Trophoblast cell (in vitro differentiated cells and primary cell): Measurements from ENCODE around the gene UBE2E2.

Source experiments
- DNase-seq, 2 donors: peaks; one replicate each; pipeline ENCODE4 v3.0.0-alpha.2; 2016
- H2AFZ ChIP-seq: 2 replicates; pipeline ENCODE4 v1.6.1; 2013; ENCODE audit warnings: low read length, moderate library complexity, mild to moderate bottlenecking; ENCODE audit not compliant: insufficient read depth, poor library complexity
- H2AK5ac ChIP-seq: 2 replicates; pipeline ENCODE4 v1.6.1; 2013; ENCODE audit warnings: mild to moderate bottlenecking, low read length
- H2BK120ac ChIP-seq: 2 replicates; pipeline ENCODE4 v1.6.1; 2013; ENCODE audit warnings: low read length, mild to moderate bottlenecking, moderate library complexity; ENCODE audit not compliant: insufficient read depth, poor library complexity
- H2BK12ac ChIP-seq: 2 replicates; pipeline ENCODE4 v1.6.1; 2013; ENCODE audit warnings: mild to moderate bottlenecking, low read length, moderate library complexity
- H2BK5ac ChIP-seq: 2 replicates; pipeline ENCODE4 v1.6.1; 2013; ENCODE audit warnings: low read length, low read depth, moderate library complexity, mild to moderate bottlenecking; ENCODE audit not compliant: poor library complexity
- H3K14ac ChIP-seq: 2 replicates; pipeline ENCODE4 v1.6.1; 2013; ENCODE audit warnings: mild to moderate bottlenecking, low read length
- H3K18ac ChIP-seq: 2 replicates; pipeline ENCODE4 v1.6.1; 2013; ENCODE audit warnings: mild to moderate bottlenecking, low read length
- H3K23ac ChIP-seq: 2 replicates; pipeline ENCODE4 v1.6.1; 2013; ENCODE audit warnings: low read length
- H3K27ac ChIP-seq: 2 replicates; pipeline ENCODE4 v1.5.1; 2013; ENCODE audit warnings: low read depth, mild to moderate bottlenecking, inconsistent platforms, low read length, moderate library complexity
- H3K27me3 ChIP-seq: 2 replicates; pipeline ENCODE4 v1.6.1; 2013; ENCODE audit warnings: inconsistent platforms, mild to moderate bottlenecking, low read length, moderate library complexity; ENCODE audit not compliant: insufficient read depth
- H3K36me3 ChIP-seq, 2 experiments: 1 replicate in 1 of 2; 2 replicates in 1 of 2; pipeline ENCODE4 v1.6.1; 2013; ENCODE audit warnings: low read length in 2 of 2, mild to moderate bottlenecking in 2 of 2, moderate library complexity in 1 of 2; ENCODE audit not compliant: insufficient read depth in 2 of 2, control insufficient read depth in 1 of 2
- H3K4ac ChIP-seq: 2 replicates; pipeline ENCODE4 v1.6.1; 2013; ENCODE audit warnings: low read depth, mild to moderate bottlenecking, low read length, moderate library complexity
- H3K4me1 ChIP-seq, 2 experiments: 1 replicate in 1 of 2; 2 replicates in 1 of 2; pipeline ENCODE4 v1.6.1; 2013; ENCODE audit warnings: low read length in 2 of 2, mild to moderate bottlenecking in 2 of 2, moderate library complexity in 1 of 2; ENCODE audit not compliant: insufficient read depth in 2 of 2, control insufficient read depth in 1 of 2
- H3K4me2 ChIP-seq: 2 replicates; pipeline ENCODE4 v1.6.1; 2013; ENCODE audit warnings: inconsistent platforms, mild to moderate bottlenecking, low read length, moderate library complexity
- H3K4me3 ChIP-seq: 2 replicates; pipeline ENCODE4 v1.5.1; 2013; ENCODE audit warnings: mild to moderate bottlenecking, low read depth, low read length, inconsistent platforms
- H3K79me1 ChIP-seq: one replicate; pipeline ENCODE4 v1.6.1; 2013; ENCODE audit warnings: low read length
- H3K79me2 ChIP-seq: 2 replicates; pipeline ENCODE4 v1.6.1; 2013; ENCODE audit warnings: low read length, mild to moderate bottlenecking; ENCODE audit not compliant: control insufficient read depth, insufficient read depth, poor library complexity
- H3K9ac ChIP-seq: 2 replicates; pipeline ENCODE4 v1.6.1; 2013; ENCODE audit warnings: mild to moderate bottlenecking, low read length
- H3K9me3 ChIP-seq: 2 replicates; pipeline ENCODE4 v1.6.1; 2013; ENCODE audit warnings: low read depth, mild to moderate bottlenecking, control low read depth, inconsistent platforms, low read length; ENCODE audit not compliant: insufficient read depth
- H4K12ac ChIP-seq: 2 replicates; pipeline ENCODE4 v1.6.1; 2013; ENCODE audit warnings: low read depth, mild to moderate bottlenecking, low read length, moderate library complexity
- H4K8ac ChIP-seq: 2 replicates; pipeline ENCODE4 v1.6.1; 2013; ENCODE audit warnings: low read depth, mild to moderate bottlenecking, low read length, moderate library complexity
- H4K91ac ChIP-seq: one replicate; pipeline ENCODE4 v1.6.1; 2013; ENCODE audit warnings: low read depth, mild to moderate bottlenecking, low read length, moderate library complexity
- WGBS: extraction: QIAGEN DNeasy Blood & Tissue Kit; methylation state at CpG from one replicate; pipeline ENCODE4 v1.1.7; 2013; ENCODE audit warnings: missing lambda C conversion rate; ENCODE audit not compliant: insufficient read length, insufficient coverage; ENCODE audit errors: extremely low coverage; 5-methylcytosine and 5-hydroxymethylcytosine counted together

The UBE2E2 gene

GRCh38 chr3:23301819-23302218, 98.7 kb downstream of the UBE2E2 start:
- Histone ChIP-seq H3K4me2 (no peak overlapping the region), H3K14ac (no peak overlapping the region), H3K23ac (no peak overlapping the region), H3K27ac (no peak overlapping the region), H4K12ac (no peak overlapping the region), H3K9ac (no peak overlapping the region), H4K8ac (no peak overlapping the region), H2AK5ac (no peak overlapping the region), H3K27me3 (no peaks in the 10 kb centered on the region), H3K18ac (no peak overlapping the region), H2BK12ac (no peak overlapping the region), H2AFZ (no peak overlapping the region), H2BK120ac (no peak overlapping the region), H3K4ac (no peak overlapping the region), H3K79me2 (no peaks in the 10 kb centered on the region), H3K4me1 (no peaks in the 10 kb centered on the region), H2BK5ac (no peak overlapping the region), H4K91ac (no peak overlapping the region), H3K79me1 (no peaks in the 10 kb centered on the region), H3K4me3 (no peak overlapping the region), H3K36me3 (no peaks in the 10 kb centered on the region), H3K9me3 (no peaks in the 10 kb centered on the region)
- no peak for DNase-seq
- no CpG with 5 or more reads among the region's 5 CpGs for WGBS

DNA sequence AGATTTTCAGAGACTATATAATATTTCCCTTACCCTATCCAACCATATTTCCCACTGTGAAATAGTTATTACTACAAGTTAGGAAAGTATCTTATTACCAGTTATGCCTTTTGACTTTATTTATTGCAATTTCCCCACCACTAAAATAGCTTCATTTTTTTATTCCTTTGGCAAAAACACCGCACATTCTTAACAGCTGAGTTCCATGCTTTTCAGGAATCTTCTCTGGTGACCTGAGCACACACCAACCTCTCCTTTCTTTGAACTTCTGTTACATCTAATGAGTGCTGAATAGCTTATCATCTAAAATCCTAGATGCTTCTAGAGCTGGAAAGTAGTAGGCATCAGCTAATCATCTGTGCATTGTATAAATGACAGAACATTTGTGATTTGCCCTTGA, 99.1 kb downstream of the UBE2E2 start:
- Histone ChIP-seq H3K18ac (no peak overlapping the region), H3K79me2 (no peaks in the 10 kb centered on the region), H2BK5ac (no peak overlapping the region), H4K8ac (no peak overlapping the region), H2AFZ (no peak overlapping the region), H3K4me1 (no peaks in the 10 kb centered on the region), H3K4ac (no peak overlapping the region), H3K4me3 (no peak overlapping the region), H3K14ac (no peak overlapping the region), H4K91ac (no peak overlapping the region), H3K79me1 (no peaks in the 10 kb centered on the region), H4K12ac (no peak overlapping the region), H3K23ac (no peak overlapping the region), H3K27me3 (no peaks in the 10 kb centered on the region), H2BK120ac (no peak overlapping the region), H3K9me3 (no peaks in the 10 kb centered on the region), H3K4me2 (no peak overlapping the region), H3K27ac (no peak overlapping the region), H2BK12ac (no peak overlapping the region), H3K9ac (no peak overlapping the region), H2AK5ac (no peak overlapping the region), H3K36me3 (no peaks in the 10 kb centered on the region)
- DNase-seq: peak in 1 of 2 donors; percentile 55
- WGBS: no CpG with 5 or more reads among the region's 1 CpG

DNA sequence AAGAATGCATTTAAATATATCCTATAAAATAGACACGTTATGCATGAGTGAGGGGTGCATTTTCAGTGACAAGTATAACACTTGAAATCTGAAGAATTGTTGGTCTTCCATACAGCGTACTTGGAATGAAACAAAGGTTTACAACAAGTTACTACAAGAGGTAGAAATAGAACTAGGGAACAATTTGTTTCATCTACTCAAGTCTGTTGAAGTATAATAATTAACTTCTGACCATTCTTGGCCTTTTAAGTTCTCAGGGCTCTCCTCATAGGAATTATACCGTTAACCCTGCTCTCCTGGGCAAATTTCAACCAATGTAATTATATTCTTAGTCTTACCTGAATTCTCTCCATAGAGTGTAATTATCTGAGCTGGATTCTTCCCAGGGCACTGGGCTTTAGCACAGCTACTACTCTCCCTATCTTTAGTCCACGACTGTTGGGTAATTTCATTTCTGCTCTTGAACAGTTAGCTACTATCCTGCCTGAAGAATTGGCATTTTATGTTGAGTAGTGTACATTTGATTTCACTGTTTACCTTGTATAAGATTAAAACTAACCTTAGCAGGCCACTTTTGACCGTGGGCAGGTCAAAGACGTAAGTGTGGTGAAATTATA, 100.6 kb downstream of the UBE2E2 start:
- DNase-seq: no peak
- H2BK5ac ChIP-seq: no peak overlapping the region
- H3K4ac ChIP-seq: no peak overlapping the region
- H4K91ac ChIP-seq: no peak overlapping the region
- no peak overlapping the region for H2BK120ac ChIP-seq
- no peak overlapping the region for H3K23ac ChIP-seq
- H2BK12ac ChIP-seq: no peak overlapping the region
- H3K4me3 ChIP-seq: no peak overlapping the region
- no peaks in the 10 kb centered on the region for H3K79me1 ChIP-seq
- H2AK5ac ChIP-seq: no peak overlapping the region
- H3K27me3 ChIP-seq: no peaks in the 10 kb centered on the region
- H3K79me2 ChIP-seq: no peaks in the 10 kb centered on the region
- no peak overlapping the region for H3K18ac ChIP-seq
- no peak overlapping the region for H3K27ac ChIP-seq
- H3K4me1 ChIP-seq: no peaks in the 10 kb centered on the region
- no peak overlapping the region for H3K14ac ChIP-seq
- no peak overlapping the region for H2AFZ ChIP-seq
- H3K9me3 ChIP-seq: no peaks in the 10 kb centered on the region
- WGBS: no CpG with 5 or more reads among the region's 6 CpGs
- no peak overlapping the region for H4K8ac ChIP-seq
- no peak overlapping the region for H3K4me2 ChIP-seq
- no peaks in the 10 kb centered on the region for H3K36me3 ChIP-seq
- H4K12ac ChIP-seq: no peak overlapping the region
- H3K9ac ChIP-seq: no peak overlapping the region

GRCh38 chr3:23304424-23304823, 101.3 kb downstream of the UBE2E2 start:
- Histone ChIP-seq H2BK12ac (no peak overlapping the region), H3K9ac (no peak overlapping the region), H3K4me3 (no peak overlapping the region), H3K23ac (no peak overlapping the region), H4K91ac (no peak overlapping the region), H2BK5ac (no peak overlapping the region), H3K9me3 (no peaks in the 10 kb centered on the region), H3K4me1 (no peaks in the 10 kb centered on the region), H3K4me2 (no peak overlapping the region), H3K27me3 (no peaks in the 10 kb centered on the region), H3K27ac (no peak overlapping the region), H2BK120ac (no peak overlapping the region), H4K12ac (no peak overlapping the region), H4K8ac (no peak overlapping the region), H3K14ac (no peak overlapping the region), H3K4ac (no peak overlapping the region), H3K79me1 (no peaks in the 10 kb centered on the region), H2AK5ac (no peak overlapping the region), H2AFZ (no peak overlapping the region), H3K79me2 (no peaks in the 10 kb centered on the region), H3K36me3 (no peaks in the 10 kb centered on the region), H3K18ac (no peak overlapping the region)
- DNase-seq: peak in 1 of 2 donors; percentile 60
- WGBS: no CpG with 5 or more reads among the region's 1 CpG
